Measurements from ENCODE around the gene ACTR2. TPM values are rescaled to one million over a fixed set of nuclear protein-coding genes. Genes with fewer than 3 reads are reported as not detected.
A peak's percentile ranks its signal among the peaks of the same experiment; 100 is the strongest.
"Not testable (repeated sequence)": the region's sequence is repeated elsewhere in the genome, so short reads cannot be mapped to it uniquely, and the experiment has no call there.

The ACTR2 gene
- total RNA-seq, 1 donor, result 127 TPM

DNA sequence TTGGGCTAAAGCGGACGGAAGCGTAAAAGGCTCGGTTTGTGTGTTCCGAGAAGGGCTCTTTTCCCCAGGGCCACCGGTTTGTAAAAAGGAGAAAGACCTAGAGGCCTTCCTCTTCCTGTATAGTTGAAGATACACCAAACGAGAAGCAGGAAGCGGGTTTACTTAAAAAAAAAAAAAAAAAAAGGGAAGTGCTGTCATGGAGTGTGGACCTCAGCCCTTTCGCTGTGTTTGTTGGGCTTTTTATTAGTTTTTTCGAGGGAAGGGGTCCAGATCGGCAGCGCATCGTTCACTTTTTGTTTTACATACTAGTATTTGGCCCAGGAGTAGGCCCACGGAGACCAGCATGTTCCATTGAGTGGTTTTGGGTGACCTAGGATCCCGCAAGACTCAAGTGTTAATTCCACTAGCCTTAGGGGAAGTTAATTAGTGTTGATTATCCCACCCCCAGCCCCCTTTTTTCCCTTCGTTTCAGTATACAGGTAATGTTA is 676 bp downstream of the ACTR2 start:
- peak; percentile 60 for DNase-seq (ENCODE audit: low read depth)
- TF ChIP-seq, protein P1, sequence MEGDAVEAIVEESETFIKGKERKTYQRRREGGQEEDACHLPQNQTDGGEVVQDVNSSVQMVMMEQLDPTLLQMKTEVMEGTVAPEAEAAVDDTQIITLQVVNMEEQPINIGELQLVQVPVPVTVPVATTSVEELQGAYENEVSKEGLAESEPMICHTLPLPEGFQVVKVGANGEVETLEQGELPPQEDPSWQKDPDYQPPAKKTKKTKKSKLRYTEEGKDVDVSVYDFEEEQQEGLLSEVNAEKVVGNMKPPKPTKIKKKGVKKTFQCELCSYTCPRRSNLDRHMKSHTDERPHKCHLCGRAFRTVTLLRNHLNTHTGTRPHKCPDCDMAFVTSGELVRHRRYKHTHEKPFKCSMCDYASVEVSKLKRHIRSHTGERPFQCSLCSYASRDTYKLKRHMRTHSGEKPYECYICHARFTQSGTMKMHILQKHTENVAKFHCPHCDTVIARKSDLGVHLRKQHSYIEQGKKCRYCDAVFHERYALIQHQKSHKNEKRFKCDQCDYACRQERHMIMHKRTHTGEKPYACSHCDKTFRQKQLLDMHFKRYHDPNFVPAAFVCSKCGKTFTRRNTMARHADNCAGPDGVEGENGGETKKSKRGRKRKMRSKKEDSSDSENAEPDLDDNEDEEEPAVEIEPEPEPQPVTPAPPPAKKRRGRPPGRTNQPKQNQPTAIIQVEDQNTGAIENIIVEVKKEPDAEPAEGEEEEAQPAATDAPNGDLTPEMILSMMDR (IDR thresholded peaks at IDR 0.05; ENCODE audit: insufficient read depth, low read length), result no peak
- H3K4me3 ChIP-seq (ENCODE audit: low read depth, low read length), result peak overlapping the region; percentile 89

- DNase-seq (ENCODE audit: low read depth), result peak; percentile 45
- H3K4me3 ChIP-seq (ENCODE audit: low read depth, low read length), result no peak overlapping the region
- TF ChIP-seq, protein P1 (IDR thresholded peaks at IDR 0.05; ENCODE audit: insufficient read depth, low read length), result no peak
Observed at GRCh38 chr2:65231121-65231520, 3.5 kb downstream of the ACTR2 start.

DNA sequence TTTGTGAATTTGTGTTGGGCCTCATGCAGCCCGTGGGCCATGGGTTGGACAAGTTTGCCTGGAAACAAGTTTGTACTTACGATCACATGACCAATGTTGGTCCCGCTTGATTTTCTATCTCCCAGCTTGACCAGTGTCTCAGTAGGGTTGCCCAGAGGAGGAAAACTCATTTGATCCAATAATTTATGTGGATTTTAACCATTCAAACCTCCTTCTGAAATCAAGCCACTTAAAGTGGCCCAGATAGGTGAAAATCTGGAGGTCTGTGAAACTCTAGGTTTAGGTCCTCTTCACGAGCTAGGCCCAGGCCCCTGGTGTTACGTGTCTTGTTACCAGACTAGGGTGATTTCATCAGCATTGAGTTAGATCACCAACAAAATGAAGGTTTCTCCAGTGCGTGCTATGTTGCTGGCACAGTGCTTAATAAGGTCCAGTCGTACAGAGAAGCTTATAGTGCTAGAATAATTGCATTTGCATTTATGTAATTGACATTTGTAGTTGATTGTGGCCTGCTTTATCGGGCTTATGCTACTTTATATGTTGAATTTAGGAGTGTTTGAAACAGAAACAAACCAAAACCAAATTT is 4.4 kb downstream of the ACTR2 start:
- peak; percentile 30 for DNase-seq (ENCODE audit: low read depth)
- H3K4me3 ChIP-seq (ENCODE audit: low read depth, low read length), result no peak overlapping the region
- TF ChIP-seq, protein P1 (IDR thresholded peaks at IDR 0.05; ENCODE audit: insufficient read depth, low read length), result no peak

DNA sequence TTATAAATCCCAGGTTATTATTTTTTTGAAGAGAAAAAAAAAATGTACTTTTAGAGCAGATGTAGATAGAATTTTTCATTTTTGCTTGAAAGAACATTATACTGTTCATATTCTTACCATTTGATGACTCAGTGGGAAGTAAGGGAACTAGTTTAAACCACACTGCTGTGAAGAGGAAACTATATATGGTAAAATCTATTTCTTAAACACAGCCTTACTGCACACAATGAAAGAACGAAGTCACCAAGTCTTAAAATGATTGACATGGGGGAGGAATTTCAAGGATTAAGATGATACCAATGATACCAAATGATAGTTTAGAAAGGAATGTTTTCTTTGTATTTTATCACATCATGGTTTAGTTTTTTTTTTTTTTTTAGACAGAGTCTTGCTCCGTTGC is 5.0 kb downstream of the ACTR2 start:
- H3K4me3 ChIP-seq (ENCODE audit: low read depth, low read length), result no peak overlapping the region
- DNase-seq (ENCODE audit: low read depth), result peak; percentile 38
- TF ChIP-seq, protein P1 (IDR thresholded peaks at IDR 0.05; ENCODE audit: insufficient read depth, low read length), result no peak

GRCh38 chr2:65240657-65241056 is 13.0 kb downstream of the ACTR2 start:
- TF ChIP-seq, protein P1 (IDR thresholded peaks at IDR 0.05; ENCODE audit: insufficient read depth, low read length), result no peak
- no peak overlapping the region for H3K4me3 ChIP-seq (ENCODE audit: low read depth, low read length)
- no peak for DNase-seq (ENCODE audit: low read depth)

- not testable (repeated sequence) for DNase-seq (ENCODE audit: low read depth); H3K4me3 ChIP-seq (ENCODE audit: low read depth, low read length)
Observed at GRCh38 chr2:65244452-65244851, 16.8 kb downstream of the ACTR2 start.

DNA sequence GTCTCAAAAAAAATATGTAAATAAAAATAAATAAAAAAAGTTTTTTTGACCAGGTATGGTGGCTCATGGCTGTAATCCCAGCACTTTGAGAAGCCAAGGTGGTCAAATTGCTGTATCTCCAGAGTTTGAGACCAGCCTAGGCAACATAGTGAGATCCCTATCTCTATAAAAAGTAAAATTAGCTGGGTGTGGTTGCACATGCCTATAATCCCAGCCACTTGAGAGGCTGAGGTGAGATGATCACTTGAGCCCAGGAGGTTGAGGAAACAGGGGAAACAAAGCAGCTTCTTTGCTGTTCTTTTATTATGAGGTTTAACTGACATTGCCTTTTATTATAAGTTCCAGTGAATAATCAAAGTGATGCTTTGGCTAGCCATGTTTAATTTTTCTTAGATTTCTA is 25.0 kb downstream of the ACTR2 start:
- no peak for DNase-seq (ENCODE audit: low read depth)
- no peak overlapping the region for H3K4me3 ChIP-seq (ENCODE audit: low read depth, low read length)
- TF ChIP-seq, protein P1 (IDR thresholded peaks at IDR 0.05; ENCODE audit: insufficient read depth, low read length), result no peak
